SU-DHL-6 (cell line): ENCODE results near the gene HFM1.

Experiments used
- CTCF ChIP-seq: fragments of 200-600 bp; sonication (generic); IDR thresholded peaks from one replicate; pipeline ENCODE4 v1.5.1; 2017; ENCODE audit warnings: antibody characterized with exemption, mild to moderate bottlenecking, low read length, moderate library complexity; ENCODE audit not compliant: insufficient read depth, poor library complexity, severe bottlenecking
- EZH2phosphoT487 ChIP-seq: fragments of 200-600 bp; sonication (generic), shearing (Covaris generic); conservative IDR thresholded peaks from 2 replicates; pipeline ENCODE4 v1.6.1; 2018; ENCODE audit warnings: mild to moderate bottlenecking, antibody characterized with exemption, low read length, moderate library complexity, mixed read lengths

DNA sequence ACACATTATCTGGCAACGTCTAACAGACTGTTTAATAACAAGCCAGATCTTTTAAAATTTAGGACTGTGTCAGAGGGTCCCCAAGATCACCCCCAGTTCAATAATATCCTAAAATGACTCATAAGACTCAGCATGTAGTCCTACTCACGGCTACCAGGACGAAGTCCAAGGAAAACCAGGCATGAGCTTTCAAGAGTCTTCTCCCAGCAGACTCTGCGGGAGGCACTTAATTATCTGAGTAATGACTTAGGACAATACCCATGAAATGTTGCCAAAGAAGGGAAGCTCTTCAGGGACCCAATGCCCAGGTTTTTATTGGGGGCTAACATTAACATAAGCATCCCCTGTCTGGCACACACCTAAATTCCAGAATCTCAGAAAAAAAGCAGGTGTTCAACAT lies 7.0 kb downstream of the HFM1 start:
- TF ChIP-seq CTCF (no peak), EZH2phosphoT487 (no peak)
